HG03159 (cell line): ENCODE results near the gene OR2T29.
"Not testable (repeated sequence)": the region's sequence is repeated elsewhere in the genome, so short reads cannot be mapped to it uniquely, and the experiment has no call there.

Experiments used
- ATAC-seq: cut with Tn5 transposase; IDR thresholded peaks from one replicate; pipeline ENCODE4 v1.9.1; 2021; ENCODE audit warnings: mild to moderate bottlenecking, moderate library complexity; ENCODE audit not compliant: unreplicated experiment

The OR2T29 gene

DNA sequence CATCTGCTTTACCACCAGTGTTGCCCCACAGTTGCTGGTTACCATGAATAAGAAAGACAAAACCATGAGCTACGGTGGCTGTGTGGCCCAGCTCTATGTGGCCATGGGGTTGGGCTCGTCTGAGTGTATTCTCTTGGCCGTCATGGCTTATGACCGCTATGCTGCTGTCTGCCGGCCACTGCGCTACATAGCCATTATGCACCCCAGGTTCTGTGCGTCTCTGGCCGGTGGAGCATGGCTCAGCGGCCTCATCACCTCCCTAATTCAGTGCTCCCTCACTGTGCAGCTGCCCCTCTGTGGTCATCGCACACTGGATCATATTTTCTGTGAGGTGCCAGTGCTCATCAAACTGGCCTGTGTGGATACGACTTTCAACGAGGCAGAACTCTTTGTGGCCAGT, 40.7 kb downstream of the OR2T29 start:
- ATAC-seq: no peak

DNA sequence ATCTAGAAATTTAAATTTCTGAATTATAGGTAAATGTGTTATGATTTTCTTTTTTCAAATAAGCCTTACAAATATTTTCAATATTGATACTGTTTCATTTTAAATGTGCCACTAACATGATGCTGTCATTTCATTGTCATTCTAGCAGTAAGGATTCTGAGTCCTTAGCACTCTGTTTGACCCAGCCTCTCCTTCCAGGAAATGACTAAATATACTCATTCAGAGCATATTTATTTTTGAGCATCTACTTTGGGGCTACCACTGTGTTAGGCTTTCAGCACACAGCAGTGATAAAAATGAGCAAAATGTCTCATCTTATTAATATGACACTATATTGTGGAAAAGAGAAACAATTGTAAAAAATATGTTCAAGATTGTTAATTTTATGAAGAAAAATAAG, 52.4 kb downstream of the OR2T29 start:
- not testable (repeated sequence) for ATAC-seq

DNA sequence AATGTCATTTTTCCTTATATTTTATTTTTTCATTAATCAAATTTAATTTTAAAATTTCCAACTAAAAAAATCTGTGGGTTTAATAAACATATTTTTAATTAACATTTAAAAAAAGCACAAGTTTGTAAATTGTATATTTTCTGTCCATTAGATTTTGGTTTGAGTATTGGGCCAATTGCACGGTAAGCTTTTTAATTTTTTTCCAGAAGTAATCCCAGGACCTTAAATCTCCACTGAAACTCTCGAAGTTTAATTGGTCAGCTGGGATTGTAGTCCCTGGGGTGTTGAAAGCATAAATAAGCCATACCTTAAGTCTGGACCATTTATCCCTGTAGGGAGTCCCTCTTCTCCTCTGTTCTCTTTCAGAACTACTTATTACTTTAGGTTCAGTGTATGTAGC, 54.8 kb downstream of the OR2T29 start, which contains the start of gene OR2G6:
TSS of gene OR2G6 (plus strand) at position 301 of the 400 bp plus-strand sequence. CDS start 13,574 bp downstream, outside the sequence.
- not testable (repeated sequence) for ATAC-seq
